Kidney glomerular epithelial cell (primary cell): ENCODE measurements around the gene TTF1.

Experiments
- DNase-seq: peaks from one replicate; lab custom pipeline; 2025; lab: John Stamatoyannopoulos, UW

TTF1 gene

GRCh38 chr9:132366481-132366880, 40.2 kb downstream of the TTF1 start:
- no peak for DNase-seq

GRCh38 chr9:132365986-132366385, 40.7 kb downstream of the TTF1 start:
- DNase-seq = no peak

GRCh38 chr9:132364068-132364467, 42.6 kb downstream of the TTF1 start:
- DNase-seq = no peak

GRCh38 chr9:132357764-132358163, 48.9 kb downstream of the TTF1 start:
- no peak for DNase-seq

GRCh38 chr9:132356324-132356924, 50.2 kb downstream of the TTF1 start:
- no peak for DNase-seq

GRCh38 chr9:132354637-132355355, 51.8 kb downstream of the TTF1 start, which contains the start of gene SETX:
Gene SETX (minus strand): TSS chr9:132354986. CDS start chr9:132349428, 5,558 bp downstream.
- DNase-seq = peak; percentile 92

- no peak for DNase-seq
Measured at GRCh38 chr9:132351404-132352045, 55.1 kb downstream of the TTF1 start.

- peak; percentile 40 for DNase-seq
Measured at GRCh38 chr9:132350861-132351315, 55.8 kb downstream of the TTF1 start.

GRCh38 chr9:132348676-132349075, 58.0 kb downstream of the TTF1 start:
- DNase-seq = peak; percentile 84

GRCh38 chr9:132346177-132346576, 60.5 kb downstream of the TTF1 start:
- no peak for DNase-seq

GRCh38 chr9:132341177-132341840, 65.3 kb downstream of the TTF1 start:
- no peak for DNase-seq

GRCh38 chr9:132334364-132334763, 72.3 kb downstream of the TTF1 start:
- no peak for DNase-seq

- DNase-seq = no peak
Measured at GRCh38 chr9:132333556-132333955, 73.1 kb downstream of the TTF1 start.

GRCh38 chr9:132328580-132328979, 78.1 kb downstream of the TTF1 start:
- DNase-seq = no peak

- no peak for DNase-seq
Measured at GRCh38 chr9:132327537-132327936, 79.1 kb downstream of the TTF1 start.
